ENCODE data around the gene SH3PXD2A. TPM values are rescaled to one million over a fixed set of nuclear protein-coding genes. Genes with fewer than 3 reads are reported as not detected.

SH3PXD2A gene
- total RNA-seq, 2 experiments from 2014 or later = 6.5 to 7.4 TPM

DNA sequence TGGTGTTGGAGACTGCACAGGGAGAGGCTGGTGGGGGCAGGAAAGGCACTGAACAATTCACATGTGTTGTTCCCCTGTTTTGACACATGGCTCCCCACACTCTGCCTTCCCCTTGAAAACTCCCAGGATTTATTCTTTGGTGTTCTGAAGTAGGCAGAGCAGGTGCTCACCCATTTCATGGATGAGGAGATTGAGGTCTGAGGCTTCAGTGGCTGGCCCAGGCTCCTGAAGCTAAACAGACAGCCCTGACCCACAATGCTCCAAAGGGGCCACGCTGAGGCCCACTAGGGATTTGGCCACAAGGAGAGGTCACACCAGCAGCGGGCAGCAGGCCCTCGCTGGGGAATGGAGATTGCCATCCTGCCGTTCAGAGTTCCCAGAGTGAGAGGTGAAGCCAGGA is 157.6 kb downstream of the SH3PXD2A start:
- Mint-ChIP-seq H3K9me3 (no peaks in the 10 kb centered on the region), H3K27ac (no peak overlapping the region), H3K36me3 (ENCODE audit: low read depth) (no peaks in the 10 kb centered on the region), H3K27me3 (peaks cover 4% of the 10 kb centered on the region), H3K4me1 (ENCODE audit: low read depth) (peaks cover 13% of the 10 kb centered on the region), H3K4me3 (no peak overlapping the region)
- ATAC-seq (no peak), DNase-seq (no peak)
- TF ChIP-seq, protein P1, sequence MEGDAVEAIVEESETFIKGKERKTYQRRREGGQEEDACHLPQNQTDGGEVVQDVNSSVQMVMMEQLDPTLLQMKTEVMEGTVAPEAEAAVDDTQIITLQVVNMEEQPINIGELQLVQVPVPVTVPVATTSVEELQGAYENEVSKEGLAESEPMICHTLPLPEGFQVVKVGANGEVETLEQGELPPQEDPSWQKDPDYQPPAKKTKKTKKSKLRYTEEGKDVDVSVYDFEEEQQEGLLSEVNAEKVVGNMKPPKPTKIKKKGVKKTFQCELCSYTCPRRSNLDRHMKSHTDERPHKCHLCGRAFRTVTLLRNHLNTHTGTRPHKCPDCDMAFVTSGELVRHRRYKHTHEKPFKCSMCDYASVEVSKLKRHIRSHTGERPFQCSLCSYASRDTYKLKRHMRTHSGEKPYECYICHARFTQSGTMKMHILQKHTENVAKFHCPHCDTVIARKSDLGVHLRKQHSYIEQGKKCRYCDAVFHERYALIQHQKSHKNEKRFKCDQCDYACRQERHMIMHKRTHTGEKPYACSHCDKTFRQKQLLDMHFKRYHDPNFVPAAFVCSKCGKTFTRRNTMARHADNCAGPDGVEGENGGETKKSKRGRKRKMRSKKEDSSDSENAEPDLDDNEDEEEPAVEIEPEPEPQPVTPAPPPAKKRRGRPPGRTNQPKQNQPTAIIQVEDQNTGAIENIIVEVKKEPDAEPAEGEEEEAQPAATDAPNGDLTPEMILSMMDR (IDR thresholded peaks at IDR 0.05) = no peak
- intact Hi-C loops (cut with micrococcal nuclease) = no loop called here
- ChIA-PET CTCF (interaction anchor here (1.0 to 1.7 kb wide), 4 partner anchors 10 to 92 kb away, joined by 3 to 6 read pairs (median 4); no protein-coding TSS in a partner anchor), POLR2A (interaction anchor here (1.0 kb wide), 1 partner anchor 81 kb away, joined by 3 read pairs; no protein-coding TSS in a partner anchor)

- no peaks in the 10 kb centered on the region for H3K9me3 Mint-ChIP-seq
- TF ChIP-seq, protein P1 (IDR thresholded peaks at IDR 0.05) = peak; percentile 53
- H3K27me3 Mint-ChIP-seq = peaks cover 4% of the 10 kb centered on the region
- peak; percentile 90 for ATAC-seq
- DNase-seq = peak; percentile 89
- peaks cover 19% of the 10 kb centered on the region for H3K4me1 Mint-ChIP-seq (ENCODE audit: low read depth)
- H3K27ac Mint-ChIP-seq = peak overlapping the region; percentile 8
- H3K4me3 Mint-ChIP-seq = peak overlapping the region; percentile 1
- no peaks in the 10 kb centered on the region for H3K36me3 Mint-ChIP-seq (ENCODE audit: low read depth)
- CTCF ChIA-PET = interaction anchor here (1.0 to 3.3 kb wide), 7 partner anchors 8 to 577 kb away, joined by 3 to 30 read pairs (median 4); no protein-coding TSS in a partner anchor
- POLR2A ChIA-PET = interaction anchor here (1.0 kb wide), 1 partner anchor 82 kb away, joined by 3 read pairs; no protein-coding TSS in a partner anchor
- intact Hi-C loops (cut with micrococcal nuclease) = no loop called here
Observed at GRCh38 chr10:103696411-103697145, 158.8 kb downstream of the SH3PXD2A start.

DNA sequence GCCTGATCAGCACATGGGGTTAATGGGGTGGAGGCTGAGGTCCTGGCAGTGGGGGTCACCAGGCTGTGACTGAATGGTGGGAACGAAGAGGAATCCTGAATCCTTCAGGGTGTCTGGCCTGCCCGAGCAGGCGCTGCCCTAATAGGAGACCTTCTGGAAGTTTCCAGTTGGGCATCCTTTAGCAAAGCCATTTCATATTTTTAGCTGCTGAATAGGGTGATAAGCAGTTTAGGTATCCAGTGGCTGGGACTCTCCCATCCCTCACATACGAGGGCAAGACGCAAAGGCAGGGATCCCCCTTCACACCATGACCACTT is 159.3 kb downstream of the SH3PXD2A start:
- intact Hi-C loops (cut with micrococcal nuclease) = no loop called here
- H3K4me1 Mint-ChIP-seq (ENCODE audit: low read depth) = peaks cover 23% of the 10 kb centered on the region
- no peak overlapping the region for H3K4me3 Mint-ChIP-seq
- ATAC-seq (peak; percentile 10), DNase-seq (no peak)
- H3K36me3 Mint-ChIP-seq (ENCODE audit: low read depth) = no peaks in the 10 kb centered on the region
- no peaks in the 10 kb centered on the region for H3K9me3 Mint-ChIP-seq
- ChIA-PET CTCF (interaction anchor here (1.0 to 3.3 kb wide), 6 partner anchors 9 to 578 kb away, joined by 3 to 30 read pairs (median 4); no protein-coding TSS in a partner anchor), POLR2A (no interaction called here)
- peaks cover 4% of the 10 kb centered on the region for H3K27me3 Mint-ChIP-seq
- peak overlapping the region; percentile 8 for H3K27ac Mint-ChIP-seq
- TF ChIP-seq, protein P1 (IDR thresholded peaks at IDR 0.05) = no peak

- ChIA-PET POLR2A (interaction anchor here (0.7 kb wide), 1 partner anchor 426 kb away, joined by 3 read pairs; the partner anchor contains the start of gene SFR1), CTCF (interaction anchor here (1.2 to 3.3 kb wide), 5 partner anchors 9 to 106 kb away, joined by 3 to 30 read pairs (median 6); no protein-coding TSS in a partner anchor)
- intact Hi-C loops (cut with micrococcal nuclease) = no loop called here
- no peak overlapping the region for H3K4me3 Mint-ChIP-seq
- DNase-seq = no peak
- H3K36me3 Mint-ChIP-seq (ENCODE audit: low read depth) = no peaks in the 10 kb centered on the region
- no peak overlapping the region for H3K27ac Mint-ChIP-seq
- TF ChIP-seq, protein P1 (IDR thresholded peaks at IDR 0.05) = no peak
- no peak for ATAC-seq
- no peaks in the 10 kb centered on the region for H3K9me3 Mint-ChIP-seq
- peaks cover 4% of the 10 kb centered on the region for H3K27me3 Mint-ChIP-seq
- peaks cover 24% of the 10 kb centered on the region for H3K4me1 Mint-ChIP-seq (ENCODE audit: low read depth)
Observed at GRCh38 chr10:103695584-103696005, 159.8 kb downstream of the SH3PXD2A start.

DNA sequence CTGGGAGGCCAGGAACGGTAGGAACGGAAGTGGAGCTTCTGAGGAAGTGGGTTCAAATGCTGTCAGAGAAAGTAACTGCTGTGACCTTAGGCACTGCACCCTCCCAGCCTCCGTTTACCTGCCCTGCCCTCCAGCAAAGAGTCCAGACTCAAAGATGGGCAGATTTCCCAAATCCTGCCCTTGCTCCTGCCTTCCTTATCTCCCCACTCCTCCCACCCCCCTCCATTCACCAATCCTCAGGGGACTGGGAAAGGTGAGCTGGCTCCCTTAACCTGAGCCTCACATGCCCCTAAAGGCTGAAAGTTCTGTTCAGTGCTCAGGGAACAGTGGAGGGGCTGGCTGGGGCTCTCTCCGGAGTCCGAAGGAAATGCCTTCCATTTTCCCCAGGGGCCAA is 161.6 kb downstream of the SH3PXD2A start:
- intact Hi-C loops (cut with micrococcal nuclease) = no loop called here

More for the DNA sequence above, 161.6 kb downstream of the SH3PXD2A start:
- TF ChIP-seq, protein P1 (IDR thresholded peaks at IDR 0.05) = no peak
- Mint-ChIP-seq H3K27me3 (peaks cover 4% of the 10 kb centered on the region), H3K36me3 (ENCODE audit: low read depth) (no peaks in the 10 kb centered on the region), H3K27ac (no peak overlapping the region), H3K4me3 (peak overlapping the region; percentile 79), H3K9me3 (no peaks in the 10 kb centered on the region), H3K4me1 (ENCODE audit: low read depth) (peaks cover 24% of the 10 kb centered on the region)
- CTCF ChIA-PET = interaction anchor here (2.1 kb wide), 1 partner anchor 19 kb away, joined by 9 read pairs; no protein-coding TSS in a partner anchor
- DNase-seq (no peak), ATAC-seq (no peak)
- POLR2A ChIA-PET = no interaction called here

Measured in activated CD8-positive, alpha-beta T cell treated with anti-CD3 and anti-CD28 coated beads for 36 hours (primary cell).